Endothelial cell (in vitro differentiated cells): Measurements from ENCODE around the gene DPYD. TPM values are rescaled to one million over a fixed set of nuclear protein-coding genes. Genes with fewer than 3 reads are reported as not detected.

ENCODE experiments used
- DNase-seq: peaks from one replicate; pipeline ENCODE4 v3.0.0; 2021; ENCODE audit warnings: low spot score
- H3K27ac Mint-ChIP-seq: one replicate; pipeline ENCODE4 v1.8.0; 2021; ENCODE audit warnings: mixed read lengths, inconsistent platforms; ENCODE audit not compliant: unreplicated experiment
- H3K27me3 Mint-ChIP-seq: one replicate; pipeline ENCODE4 v1.8.0; 2021; ENCODE audit warnings: mild to moderate bottlenecking, moderate library complexity, mixed read lengths, inconsistent platforms; ENCODE audit not compliant: unreplicated experiment
- H3K36me3 Mint-ChIP-seq: one replicate; pipeline ENCODE4 v1.8.0; 2021; ENCODE audit warnings: mild to moderate bottlenecking, low read depth, mixed read lengths, inconsistent platforms; ENCODE audit not compliant: unreplicated experiment
- H3K4me1 Mint-ChIP-seq: one replicate; pipeline ENCODE4 v1.8.0; 2021; ENCODE audit warnings: mild to moderate bottlenecking, mixed read lengths, inconsistent platforms; ENCODE audit not compliant: unreplicated experiment
- H3K4me3 Mint-ChIP-seq: one replicate; pipeline ENCODE4 v1.8.0; 2021; ENCODE audit warnings: mild to moderate bottlenecking, mixed read lengths, inconsistent platforms; ENCODE audit not compliant: unreplicated experiment
- H3K9me3 Mint-ChIP-seq: one replicate; pipeline ENCODE4 v1.8.0; 2021; ENCODE audit warnings: mixed read lengths, inconsistent platforms; ENCODE audit not compliant: unreplicated experiment
- CTCF ChIP-seq: fragments of 200-600 bp; sonication (generic); IDR thresholded peaks from one replicate; pipeline ENCODE4 v1.5.0; 2021; ENCODE audit warnings: antibody characterized with exemption; ENCODE audit not compliant: unreplicated experiment
- total RNA-seq: library from RNA; stranded (reverse); fragmentation: NEBNext Ultra II Directional; extraction: Animal tissue kit (Norgen Biotek cat#: 25700); gene quantifications from one replicate; pipeline ENCODE4 v1.2.1, GENCODE V29; 2021; ENCODE audit not compliant: unreplicated experiment

The DPYD gene
- total RNA-seq, 1 donor from 2014 or later: 3.4 TPM

GRCh38 chr1:97139512-97139911 lies 781.3 kb downstream of the DPYD start:
- no peak overlapping the region for H3K27ac Mint-ChIP-seq
- H3K4me3 Mint-ChIP-seq: no peak overlapping the region
- H3K27me3 Mint-ChIP-seq: peaks cover 1% of the 10 kb centered on the region
- no peaks in the 10 kb centered on the region for H3K36me3 Mint-ChIP-seq
- no peak for TF ChIP-seq CTCF
- DNase-seq: no peak
- H3K9me3 Mint-ChIP-seq: no peaks in the 10 kb centered on the region
- H3K4me1 Mint-ChIP-seq: peaks cover 4% of the 10 kb centered on the region

- Mint-ChIP-seq H3K4me1 (peaks cover 4% of the 10 kb centered on the region), H3K4me3 (no peak overlapping the region), H3K9me3 (no peaks in the 10 kb centered on the region), H3K27ac (peak overlapping the region; percentile 48), H3K27me3 (peaks cover 1% of the 10 kb centered on the region), H3K36me3 (no peaks in the 10 kb centered on the region)
- no peak for TF ChIP-seq CTCF
- DNase-seq: no peak
Measured at GRCh38 chr1:97138515-97139032, 782.3 kb downstream of the DPYD start.

GRCh38 chr1:97137862-97138514 lies 782.8 kb downstream of the DPYD start:
- H3K4me3 Mint-ChIP-seq: no peak overlapping the region
- DNase-seq: peak; percentile 39
- peaks cover 4% of the 10 kb centered on the region for H3K4me1 Mint-ChIP-seq
- H3K27ac Mint-ChIP-seq: peak overlapping the region; percentile 48
- no peaks in the 10 kb centered on the region for H3K36me3 Mint-ChIP-seq
- TF ChIP-seq CTCF: peak; percentile 69
- H3K9me3 Mint-ChIP-seq: no peaks in the 10 kb centered on the region
- peaks cover 1% of the 10 kb centered on the region for H3K27me3 Mint-ChIP-seq

GRCh38 chr1:97136996-97137395 lies 783.8 kb downstream of the DPYD start:
- Mint-ChIP-seq H3K4me3 (no peak overlapping the region), H3K36me3 (no peaks in the 10 kb centered on the region), H3K9me3 (no peaks in the 10 kb centered on the region), H3K4me1 (peaks cover 4% of the 10 kb centered on the region), H3K27me3 (peaks cover 1% of the 10 kb centered on the region), H3K27ac (no peak overlapping the region)
- TF ChIP-seq CTCF: no peak
- no peak for DNase-seq

GRCh38 chr1:97135972-97136371 lies 784.9 kb downstream of the DPYD start:
- Mint-ChIP-seq H3K9me3 (no peaks in the 10 kb centered on the region), H3K4me3 (no peak overlapping the region), H3K4me1 (peaks cover 4% of the 10 kb centered on the region), H3K36me3 (no peaks in the 10 kb centered on the region), H3K27me3 (peaks cover 1% of the 10 kb centered on the region), H3K27ac (no peak overlapping the region)
- no peak for TF ChIP-seq CTCF
- DNase-seq: no peak
